Measurements from ENCODE around the gene SPEM1.

DNA sequence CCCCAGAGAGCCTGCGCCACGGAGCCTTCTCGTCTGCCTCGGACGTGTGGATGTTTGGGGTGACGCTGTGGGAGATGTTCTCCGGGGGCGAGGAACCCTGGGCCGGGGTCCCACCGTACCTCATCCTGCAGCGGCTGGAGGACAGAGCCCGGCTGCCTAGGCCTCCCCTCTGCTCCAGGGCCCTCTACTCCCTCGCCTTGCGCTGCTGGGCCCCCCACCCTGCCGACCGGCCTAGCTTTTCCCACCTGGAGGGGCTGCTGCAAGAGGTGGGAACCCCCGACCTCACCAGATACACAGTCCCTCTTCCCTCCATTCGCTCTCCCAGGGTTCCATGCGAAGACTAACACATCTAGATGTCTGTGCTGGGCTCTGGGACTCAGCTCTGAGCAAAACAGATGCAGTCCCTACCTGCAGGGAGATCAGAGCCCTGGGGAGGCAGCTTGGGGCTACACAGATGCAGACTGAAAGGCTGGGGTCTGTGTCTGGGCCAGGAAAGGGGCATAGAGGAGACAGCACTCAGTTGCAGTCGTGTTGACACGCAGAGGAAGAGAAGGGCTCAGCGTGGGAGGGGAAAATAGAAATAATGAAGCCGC, 35.5 kb upstream of the SPEM1 start:
- TF ChIP-seq FOXA1 (IDR thresholded peaks at IDR 0.05): no peak
- no peak for TF ChIP-seq CTCF (IDR thresholded peaks at IDR 0.05; ENCODE audit: low read depth, low read length, missing input control)
- TF ChIP-seq RAD21 (IDR thresholded peaks at IDR 0.05): no peak
- TF ChIP-seq, protein P1, sequence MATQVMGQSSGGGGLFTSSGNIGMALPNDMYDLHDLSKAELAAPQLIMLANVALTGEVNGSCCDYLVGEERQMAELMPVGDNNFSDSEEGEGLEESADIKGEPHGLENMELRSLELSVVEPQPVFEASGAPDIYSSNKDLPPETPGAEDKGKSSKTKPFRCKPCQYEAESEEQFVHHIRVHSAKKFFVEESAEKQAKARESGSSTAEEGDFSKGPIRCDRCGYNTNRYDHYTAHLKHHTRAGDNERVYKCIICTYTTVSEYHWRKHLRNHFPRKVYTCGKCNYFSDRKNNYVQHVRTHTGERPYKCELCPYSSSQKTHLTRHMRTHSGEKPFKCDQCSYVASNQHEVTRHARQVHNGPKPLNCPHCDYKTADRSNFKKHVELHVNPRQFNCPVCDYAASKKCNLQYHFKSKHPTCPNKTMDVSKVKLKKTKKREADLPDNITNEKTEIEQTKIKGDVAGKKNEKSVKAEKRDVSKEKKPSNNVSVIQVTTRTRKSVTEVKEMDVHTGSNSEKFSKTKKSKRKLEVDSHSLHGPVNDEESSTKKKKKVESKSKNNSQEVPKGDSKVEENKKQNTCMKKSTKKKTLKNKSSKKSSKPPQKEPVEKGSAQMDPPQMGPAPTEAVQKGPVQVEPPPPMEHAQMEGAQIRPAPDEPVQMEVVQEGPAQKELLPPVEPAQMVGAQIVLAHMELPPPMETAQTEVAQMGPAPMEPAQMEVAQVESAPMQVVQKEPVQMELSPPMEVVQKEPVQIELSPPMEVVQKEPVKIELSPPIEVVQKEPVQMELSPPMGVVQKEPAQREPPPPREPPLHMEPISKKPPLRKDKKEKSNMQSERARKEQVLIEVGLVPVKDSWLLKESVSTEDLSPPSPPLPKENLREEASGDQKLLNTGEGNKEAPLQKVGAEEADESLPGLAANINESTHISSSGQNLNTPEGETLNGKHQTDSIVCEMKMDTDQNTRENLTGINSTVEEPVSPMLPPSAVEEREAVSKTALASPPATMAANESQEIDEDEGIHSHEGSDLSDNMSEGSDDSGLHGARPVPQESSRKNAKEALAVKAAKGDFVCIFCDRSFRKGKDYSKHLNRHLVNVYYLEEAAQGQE (IDR thresholded peaks at IDR 0.05): no peak
